GM21786 (cell line): ENCODE results near the gene CD300H.

Experiments used
- ATAC-seq: cut with Tn5 transposase; IDR thresholded peaks from one replicate; pipeline ENCODE4 v1.9.1; 2021; ENCODE audit not compliant: unreplicated experiment

CD300H gene

DNA sequence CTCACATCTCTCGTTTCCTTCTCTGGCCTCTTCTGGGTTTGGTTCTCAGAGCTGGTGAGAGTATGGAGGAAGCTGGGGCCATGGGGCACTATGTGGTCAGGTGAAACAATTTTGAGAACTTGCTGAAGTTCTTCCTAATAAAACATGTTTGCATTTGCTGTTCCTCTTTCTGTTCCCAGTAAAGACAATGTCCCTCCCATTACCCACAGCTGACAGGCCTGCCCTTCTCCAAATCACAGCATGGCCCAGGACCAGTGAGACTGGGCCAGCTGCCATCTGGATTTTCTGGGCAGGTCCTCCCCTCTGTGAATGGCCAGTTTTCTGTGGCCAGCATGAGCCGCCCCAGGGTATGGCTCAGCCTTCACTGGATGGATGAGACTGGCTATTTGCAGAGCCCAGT lies at the start of gene CD300H:
Gene CD300H, minus strand, starts transcription at position 113 of the 400 bp plus-strand sequence.
- no peak for ATAC-seq

- ATAC-seq, result no peak
Observed at GRCh38 chr17:74616696-74617095, 49.4 kb upstream of the CD300H start.

GRCh38 chr17:74612046-74612445 lies 44.7 kb upstream of the CD300H start:
- no peak for ATAC-seq

DNA sequence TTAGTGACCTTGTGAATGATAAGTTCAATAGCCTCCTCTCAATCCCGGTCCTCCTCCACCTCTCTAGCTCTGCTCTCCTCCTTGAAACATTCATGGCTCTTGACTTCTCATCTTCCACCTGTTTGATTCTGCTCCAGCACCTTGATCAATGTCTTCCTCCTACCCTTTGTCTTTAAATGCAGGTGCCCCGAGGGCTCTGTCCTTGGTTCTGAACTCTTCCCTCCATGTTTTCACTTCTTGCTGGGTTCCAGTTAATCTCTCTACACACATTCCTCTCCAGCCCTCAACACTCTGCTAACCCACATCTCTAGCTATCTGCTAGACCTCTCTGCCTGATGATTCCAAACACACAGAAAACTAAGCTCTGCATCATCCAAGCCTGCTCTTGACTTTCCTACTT lies 42.8 kb upstream of the CD300H start:
- no peak for ATAC-seq

DNA sequence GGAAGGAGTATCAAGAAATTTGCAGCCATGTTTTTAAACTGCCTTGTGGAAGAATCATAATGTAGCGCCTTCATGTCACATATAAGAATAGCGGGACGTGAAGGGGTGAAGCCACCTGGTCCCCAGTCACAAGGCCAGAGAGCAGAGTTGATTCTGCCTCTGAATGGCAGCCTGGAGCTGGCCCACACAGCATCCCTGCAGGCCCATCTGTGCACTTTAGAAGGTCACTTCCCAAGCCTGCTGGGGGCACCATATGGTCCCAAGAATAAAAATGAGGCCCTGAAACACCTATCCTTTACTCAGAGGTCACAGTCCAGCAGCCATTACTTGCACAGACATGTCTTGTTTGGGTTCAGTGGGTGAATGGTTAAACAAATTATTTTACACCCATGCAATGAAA lies 41.2 kb upstream of the CD300H start:
- ATAC-seq, result no peak

- ATAC-seq, result no peak
Observed at GRCh38 chr17:74607221-74607620, 39.9 kb upstream of the CD300H start.

DNA sequence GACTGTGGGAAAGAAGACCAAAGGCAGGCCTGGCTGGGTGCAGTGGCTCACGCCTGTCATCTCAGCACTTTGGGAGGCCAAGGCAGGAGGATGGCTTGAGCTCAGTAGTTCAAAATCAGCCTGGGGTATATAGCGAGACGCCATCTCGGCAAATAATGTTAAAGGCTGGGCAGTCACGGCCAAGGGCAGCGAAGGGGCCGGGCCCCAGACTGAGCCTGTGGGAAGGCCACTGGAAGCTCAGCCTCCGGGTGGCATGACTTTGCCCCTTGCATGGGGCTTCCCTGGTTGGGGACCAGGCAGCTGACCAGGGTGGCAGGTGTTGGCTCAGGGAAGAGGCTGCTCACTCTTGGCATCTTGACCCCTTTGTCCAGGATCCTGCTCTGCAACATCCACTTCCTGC lies 38.7 kb upstream of the CD300H start:
- ATAC-seq, result no peak

- no peak for ATAC-seq
Observed at GRCh38 chr17:74605361-74605760, 38.1 kb upstream of the CD300H start.

DNA sequence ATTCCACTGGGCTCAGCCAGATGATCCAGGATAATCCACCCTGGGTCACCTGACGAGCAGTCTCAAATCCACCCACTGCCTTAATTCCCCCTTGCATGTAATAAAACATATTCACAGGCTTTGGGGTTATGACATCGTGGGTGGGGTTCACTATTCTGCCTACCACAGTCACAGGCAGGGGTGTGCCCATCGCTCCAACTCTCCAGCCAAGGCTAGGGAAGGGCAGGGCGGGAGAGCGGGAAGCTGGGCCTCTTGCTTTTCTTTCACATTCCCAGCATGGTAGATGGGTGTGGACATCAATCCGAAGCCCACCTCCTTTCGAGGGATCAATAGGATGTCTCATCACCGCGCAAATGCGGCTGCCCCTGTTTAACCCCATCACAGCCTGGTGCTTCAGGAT lies 37.5 kb upstream of the CD300H start:
- no peak for ATAC-seq

DNA sequence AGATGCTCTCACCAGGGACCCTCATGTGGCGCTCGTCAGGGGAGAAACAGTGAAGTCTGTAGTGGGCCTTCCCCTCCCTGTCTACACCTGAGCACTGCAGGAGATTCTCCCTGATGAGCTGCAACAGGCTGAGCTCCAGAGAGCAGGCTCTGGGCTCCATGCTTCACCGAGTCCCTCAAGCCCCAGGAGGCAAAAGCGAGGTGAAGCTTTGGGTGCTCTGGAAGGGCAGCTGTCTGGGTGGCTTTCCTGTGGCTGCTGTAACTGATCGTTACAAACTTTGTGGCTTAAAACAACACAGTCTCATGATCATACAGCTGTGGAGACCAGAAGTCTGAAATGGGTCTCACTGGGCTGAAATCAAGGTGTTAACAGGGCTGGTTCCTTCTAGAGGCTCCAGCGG lies 36.9 kb upstream of the CD300H start:
- no peak for ATAC-seq

DNA sequence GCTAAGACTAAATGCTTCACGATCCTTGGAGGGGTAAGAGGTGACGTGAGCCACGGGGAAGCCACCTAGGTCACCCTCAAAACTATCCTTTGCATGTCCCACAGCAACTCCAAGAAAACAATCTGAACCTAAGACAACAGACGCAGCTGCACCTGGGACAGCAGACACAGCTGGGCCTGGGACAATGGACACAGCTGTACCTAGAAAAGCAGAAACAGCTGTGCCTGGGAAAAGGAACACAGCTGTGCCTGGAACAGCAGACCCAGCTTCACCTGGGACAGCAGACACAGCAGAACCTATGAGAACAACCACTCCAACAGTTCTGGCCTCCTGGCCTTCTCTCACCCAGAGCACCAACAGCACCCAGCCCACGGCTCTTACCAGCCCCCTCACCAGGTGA lies 36.4 kb upstream of the CD300H start:
- no peak for ATAC-seq

GRCh38 chr17:74603037-74603635 lies 35.8 kb upstream of the CD300H start:
- ATAC-seq, result no peak

DNA sequence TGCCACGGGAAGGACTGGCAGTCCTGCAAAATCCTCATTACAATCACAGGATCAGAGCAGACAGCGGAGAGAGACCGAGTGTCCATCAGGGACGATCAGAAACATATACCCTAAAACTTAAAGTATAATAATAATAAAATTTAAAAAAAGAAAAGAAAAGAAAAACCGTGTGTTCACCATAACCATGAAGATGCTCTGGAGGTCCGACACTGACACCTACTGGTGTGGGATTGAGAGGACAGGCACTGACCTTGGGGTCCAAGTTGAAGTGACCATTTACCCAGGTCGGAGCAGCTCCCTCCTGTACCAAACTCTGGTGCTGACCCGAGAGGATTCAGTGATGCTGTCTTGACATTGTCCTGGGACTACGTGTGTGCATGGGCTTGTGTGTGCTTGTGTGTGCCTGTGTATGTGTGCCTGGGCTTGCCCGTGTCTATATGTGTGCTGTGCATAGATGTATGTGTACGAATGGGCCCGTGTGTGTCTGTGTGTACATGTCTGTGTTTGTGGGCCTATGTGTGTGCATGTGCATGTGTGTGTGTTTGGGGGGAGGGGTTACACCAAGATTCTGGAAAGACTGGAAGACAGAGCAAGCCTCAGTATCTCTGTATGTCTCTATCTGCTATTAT lies 34.7 kb upstream of the CD300H start:
- no peak for ATAC-seq

- no peak for ATAC-seq
Observed at GRCh38 chr17:74599448-74599939, 32.2 kb upstream of the CD300H start.

- no peak for ATAC-seq
Observed at GRCh38 chr17:74599023-74599399, 31.7 kb upstream of the CD300H start.

- no peak for ATAC-seq
Observed at GRCh38 chr17:74598346-74599022, 31.2 kb upstream of the CD300H start.

DNA sequence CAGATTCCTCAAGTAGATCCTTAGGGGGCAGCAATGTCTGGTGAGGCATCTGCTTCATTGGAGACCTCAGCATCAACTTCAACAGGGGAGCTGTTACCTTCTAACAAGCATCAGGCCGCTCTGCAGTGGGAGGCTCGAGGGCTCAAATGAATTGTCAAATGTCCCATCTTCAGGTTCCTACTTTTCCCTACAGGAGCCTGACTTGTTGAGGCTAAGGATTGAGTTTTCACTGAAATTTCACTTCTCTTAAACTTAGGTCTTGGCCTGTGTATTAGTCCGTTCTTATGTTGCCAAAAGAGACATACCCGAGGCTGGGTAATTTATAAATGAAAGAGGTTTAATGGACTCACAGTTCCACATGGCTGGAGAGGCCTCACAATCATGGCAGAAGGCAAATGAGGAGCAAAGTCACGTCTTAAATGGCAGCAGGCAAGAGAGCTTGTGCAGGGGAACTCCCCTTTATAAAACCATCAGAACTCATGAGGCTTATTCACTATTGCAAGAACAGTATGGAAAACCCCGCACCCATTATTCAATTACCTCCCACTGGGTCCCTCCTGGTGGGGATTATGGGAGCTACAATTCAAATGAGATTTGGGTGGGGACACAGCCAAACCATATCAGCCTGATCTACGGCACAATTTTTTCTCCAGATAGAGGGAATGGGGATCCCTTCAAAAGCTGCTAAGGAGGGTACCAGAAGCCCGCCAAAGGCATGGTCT lies 29.9 kb upstream of the CD300H start:
- ATAC-seq, result no peak

DNA sequence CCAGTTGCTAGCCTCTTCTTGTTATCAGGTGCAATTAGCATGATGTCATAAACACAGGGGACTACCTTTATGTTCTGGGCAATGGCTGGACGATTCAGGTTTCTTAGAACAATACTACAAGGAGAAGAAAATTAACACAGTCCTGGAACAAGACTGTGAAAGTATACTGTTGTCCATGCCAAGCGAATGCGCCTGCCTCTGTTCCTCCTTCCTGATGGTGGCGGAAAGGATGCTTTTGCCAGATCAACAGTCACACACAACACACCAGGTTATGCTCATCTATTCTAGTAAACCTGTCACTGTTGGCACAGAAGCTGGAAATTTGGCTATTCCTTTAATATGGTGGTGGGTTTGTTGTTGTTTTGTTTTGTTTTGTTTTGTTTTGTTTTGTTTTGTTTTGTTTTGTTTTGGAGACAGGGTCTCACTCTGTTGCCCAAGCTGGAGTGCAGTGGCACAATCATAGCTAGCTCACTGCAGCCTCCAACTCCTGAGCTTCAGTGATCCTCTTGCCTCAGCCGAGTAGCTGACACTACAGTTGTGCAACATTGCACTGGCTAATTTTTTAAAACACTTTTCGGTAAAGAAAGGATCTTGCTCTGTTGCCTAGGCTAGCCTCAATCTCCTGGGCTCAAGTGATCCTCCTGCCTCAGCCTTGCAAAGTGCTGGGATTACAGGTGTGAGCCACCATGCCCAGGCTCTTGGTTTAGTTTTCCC lies 27.9 kb upstream of the CD300H start:
- no peak for ATAC-seq

DNA sequence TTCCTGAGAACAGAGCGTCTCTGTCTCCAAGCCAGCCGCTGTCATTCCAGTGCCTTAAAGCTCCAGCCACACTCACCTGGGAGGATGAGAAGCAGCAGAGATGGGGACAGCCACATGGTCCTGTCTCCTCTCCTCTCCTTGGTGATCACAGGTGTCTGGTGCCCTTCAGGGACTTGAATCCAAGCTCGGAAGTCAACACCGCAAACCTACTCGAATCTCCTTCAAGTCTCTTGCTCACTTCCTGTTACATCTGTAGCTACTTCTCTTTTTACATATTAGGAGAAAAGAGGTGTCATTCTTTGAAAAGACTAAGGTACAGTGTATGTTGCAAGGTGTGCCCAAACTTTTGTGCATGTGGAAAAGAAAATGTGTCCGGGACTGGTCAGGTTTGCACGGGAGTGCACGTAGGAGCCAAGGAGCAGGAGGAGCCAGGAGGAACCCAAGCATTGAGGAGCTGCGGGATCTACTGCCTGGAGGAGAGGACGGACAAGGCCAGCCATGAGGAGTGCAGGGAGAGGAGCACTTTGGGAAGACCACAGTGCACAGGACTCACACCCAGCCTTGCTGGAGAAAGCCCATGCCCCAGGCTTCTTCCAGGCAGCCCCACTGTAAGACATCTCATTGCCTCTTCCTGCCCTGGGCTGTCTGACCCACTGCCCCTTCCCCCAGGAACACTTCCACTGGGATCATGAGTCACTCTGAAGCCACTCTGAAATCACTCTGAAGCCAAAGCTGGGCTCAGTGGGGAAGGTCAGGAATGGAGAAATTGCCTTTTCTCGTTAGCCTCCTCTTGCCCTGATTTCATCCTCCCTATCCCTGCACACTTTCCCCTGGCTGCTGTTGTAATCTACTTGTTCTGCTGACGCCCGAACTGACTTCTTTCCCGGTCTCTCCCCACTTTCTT lies 25.0 kb upstream of the CD300H start, which contains the start of gene CD300LD:
Gene CD300LD, minus strand, starts transcription at position 197 of the 904 bp plus-strand sequence. Its CDS starts 81 bp downstream, at position 116.
- ATAC-seq, result no peak

DNA sequence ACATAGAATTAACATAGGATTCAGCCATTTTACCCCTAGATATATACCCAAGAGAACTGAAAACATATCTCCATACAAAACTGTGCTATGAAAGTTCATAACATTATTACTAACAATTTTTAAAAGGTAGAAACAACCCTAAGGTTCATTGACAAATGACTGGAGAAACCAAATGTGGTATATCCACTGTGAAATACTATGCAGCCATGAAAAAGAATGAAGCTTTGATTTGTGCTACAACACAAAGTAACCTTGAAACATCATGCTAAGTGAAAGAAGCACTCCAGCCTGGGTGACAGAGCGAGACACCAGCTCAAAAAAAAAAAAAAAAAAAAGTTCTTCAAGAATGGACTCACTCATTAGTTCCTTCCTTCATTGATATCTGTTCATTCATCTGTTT lies 24.2 kb upstream of the CD300H start:
- no peak for ATAC-seq
